HEK293 (cell line): ENCODE measurements around the gene NDUFA9.

ENCODE experiments used
- CTCF ChIA-PET: fragments of 350-600 bp; formaldehyde crosslinking; extraction: SDS; loops from one replicate; lab custom pipeline; 2021; ENCODE audit warnings: antibody characterized with exemption; lab: Yijun Ruan, JAX
- POLR2A ChIA-PET: fragments of 300-600 bp; formaldehyde crosslinking; extraction: SDS; loops from one replicate; lab custom pipeline; 2020; ENCODE audit warnings: antibody characterized with exemption, inconsistent platforms; lab: Yijun Ruan, JAX
- H3K27ac ChIP-seq: fragments of 200-500 bp; sonication (Bioruptor generic); 2 replicates; pipeline ENCODE4 v1.5.1; 2014; ENCODE audit warnings: low read depth, low read length, control low read depth, inconsistent platforms; ENCODE audit errors: extremely low read depth
- H3K36me3 ChIP-seq, 2 experiments: fragments of 200-500 bp in 1 of 2; sonication (Bioruptor generic) in 1 of 2; 1 replicate in 1 of 2; 2 replicates in 1 of 2; pipeline ENCODE4 v1.5.1; 2014 to 2017; ENCODE audit warnings: inconsistent platforms in 2 of 2, low read length in 2 of 2; ENCODE audit not compliant: control insufficient read depth in 2 of 2, insufficient read depth in 1 of 2
- H3K4me1 ChIP-seq: fragments of 200-500 bp; sonication (Bioruptor generic); 2 replicates; pipeline ENCODE4 v1.5.1; 2014; ENCODE audit warnings: mild to moderate bottlenecking, low read length, inconsistent platforms; ENCODE audit not compliant: control insufficient read depth, insufficient read depth
- H3K4me3 ChIP-seq: 2 replicates; pipeline ENCODE4 v1.5.1; 2011; ENCODE audit warnings: low read depth, mild to moderate bottlenecking, control low read depth, low read length, moderate library complexity
- H3K9me3 ChIP-seq: fragments of 200-500 bp; sonication (Bioruptor generic); 2 replicates; pipeline ENCODE4 v1.5.1; 2014; ENCODE audit warnings: low read depth, low read length, inconsistent platforms; ENCODE audit not compliant: control insufficient read depth, insufficient read depth
- GFI1B ChIP-seq: fragments of 450-650 bp; formaldehyde crosslinking; IDR thresholded peaks from 2 replicates; pipeline ENCODE4 v1.5.1; 2016; ENCODE audit warnings: missing biosample characterization, missing genetic modification characterization
- GLI2 ChIP-seq: fragments of 450-650 bp; formaldehyde crosslinking; IDR thresholded peaks from 2 replicates; pipeline ENCODE4; 2017; ENCODE audit warnings: missing biosample characterization, missing genetic modification characterization, low read depth, borderline replicate concordance
- SCRT2 ChIP-seq: fragments of 450-650 bp; formaldehyde crosslinking; IDR thresholded peaks from 2 replicates; pipeline ENCODE4 v1.5.1; 2016; ENCODE audit warnings: missing biosample characterization, missing genetic modification characterization
- ZBTB21 ChIP-seq: fragments of 450-650 bp; formaldehyde crosslinking; IDR thresholded peaks from 2 replicates; pipeline ENCODE4 v1.5.1; 2017; ENCODE audit warnings: missing biosample characterization, missing genetic modification characterization
- ZNF169 ChIP-seq: fragments of 450-650 bp; formaldehyde crosslinking; IDR thresholded peaks from 2 replicates; pipeline ENCODE4 v1.5.1; 2016; ENCODE audit warnings: missing biosample characterization, missing genetic modification characterization
- ZNF19 ChIP-seq: fragments of 450-650 bp; formaldehyde crosslinking; IDR thresholded peaks from 2 replicates; pipeline ENCODE4; 2016; ENCODE audit warnings: missing biosample characterization, missing genetic modification characterization, low read depth
- ZNF221 ChIP-seq: fragments of 450-650 bp; formaldehyde crosslinking; IDR thresholded peaks from 2 replicates; pipeline ENCODE4 v1.5.1; 2017; ENCODE audit warnings: missing biosample characterization, missing genetic modification characterization, borderline replicate concordance
- ZNF404 ChIP-seq: fragments of 450-650 bp; formaldehyde crosslinking; IDR thresholded peaks from 2 replicates; pipeline ENCODE4 v1.5.1; 2017; ENCODE audit warnings: missing biosample characterization, missing genetic modification characterization
- ZNF433 ChIP-seq: fragments of 450-650 bp; formaldehyde crosslinking; IDR thresholded peaks from 2 replicates; pipeline ENCODE4 v1.5.1; 2016; ENCODE audit warnings: missing biosample characterization, missing genetic modification characterization, low read depth
- ZNF48 ChIP-seq: fragments of 450-650 bp; formaldehyde crosslinking; IDR thresholded peaks from 2 replicates; pipeline ENCODE4 v1.5.1; 2016; ENCODE audit warnings: missing biosample characterization, missing genetic modification characterization
- ZNF521 ChIP-seq: fragments of 450-650 bp; formaldehyde crosslinking; IDR thresholded peaks from 2 replicates; pipeline ENCODE4 v1.5.1; 2017; ENCODE audit warnings: missing biosample characterization, mild to moderate bottlenecking, missing genetic modification characterization
- ZNF560 ChIP-seq: fragments of 450-650 bp; formaldehyde crosslinking; IDR thresholded peaks from 2 replicates; pipeline ENCODE4 v1.5.1; 2017; ENCODE audit warnings: missing biosample characterization, missing genetic modification characterization, borderline replicate concordance
- ZNF610 ChIP-seq: fragments of 450-650 bp; formaldehyde crosslinking; IDR thresholded peaks from 2 replicates; pipeline ENCODE4 v1.5.1; 2016; ENCODE audit warnings: missing biosample characterization, missing genetic modification characterization, borderline replicate concordance
- ZNF629 ChIP-seq: fragments of 450-650 bp; formaldehyde crosslinking; IDR thresholded peaks from 2 replicates; pipeline ENCODE4 v1.5.1; 2017; ENCODE audit warnings: missing biosample characterization, missing genetic modification characterization
- ZNF658 ChIP-seq: fragments of 450-650 bp; formaldehyde crosslinking; IDR thresholded peaks from 2 replicates; pipeline ENCODE4; 2016; ENCODE audit warnings: missing biosample characterization, missing genetic modification characterization
- ZNF76 ChIP-seq: fragments of 450-650 bp; formaldehyde crosslinking; IDR thresholded peaks from 2 replicates; pipeline ENCODE4; 2016; ENCODE audit warnings: low read depth, missing biosample characterization, missing genetic modification characterization, borderline replicate concordance
- ZNF777 ChIP-seq: fragments of 450-650 bp; formaldehyde crosslinking; IDR thresholded peaks from 2 replicates; pipeline ENCODE4 v1.5.1; 2017; ENCODE audit warnings: missing biosample characterization, missing genetic modification characterization, borderline replicate concordance
- ZNF843 ChIP-seq: fragments of 450-650 bp; formaldehyde crosslinking; IDR thresholded peaks from 2 replicates; pipeline ENCODE4 v1.5.1; 2016; ENCODE audit warnings: missing biosample characterization, missing genetic modification characterization
- ZSCAN30 ChIP-seq: fragments of 450-650 bp; IDR thresholded peaks from 2 replicates; pipeline ENCODE4 v1.5.1; 2018; ENCODE audit warnings: missing biosample characterization, mild to moderate bottlenecking, missing genetic modification characterization, moderate library complexity
- TF ChIP-seq, protein P1 (sequence below): fragments of 450-650 bp; formaldehyde crosslinking; IDR thresholded peaks from 2 replicates; pipeline ENCODE4 v1.5.1; 2016; ENCODE audit warnings: missing biosample characterization, missing genetic modification characterization
- TF ChIP-seq, protein P2 (sequence below): fragments of 450-650 bp; formaldehyde crosslinking; IDR thresholded peaks from 2 replicates; pipeline ENCODE4 v1.5.1; 2016; ENCODE audit warnings: missing biosample characterization, missing genetic modification characterization

NDUFA9 gene

DNA sequence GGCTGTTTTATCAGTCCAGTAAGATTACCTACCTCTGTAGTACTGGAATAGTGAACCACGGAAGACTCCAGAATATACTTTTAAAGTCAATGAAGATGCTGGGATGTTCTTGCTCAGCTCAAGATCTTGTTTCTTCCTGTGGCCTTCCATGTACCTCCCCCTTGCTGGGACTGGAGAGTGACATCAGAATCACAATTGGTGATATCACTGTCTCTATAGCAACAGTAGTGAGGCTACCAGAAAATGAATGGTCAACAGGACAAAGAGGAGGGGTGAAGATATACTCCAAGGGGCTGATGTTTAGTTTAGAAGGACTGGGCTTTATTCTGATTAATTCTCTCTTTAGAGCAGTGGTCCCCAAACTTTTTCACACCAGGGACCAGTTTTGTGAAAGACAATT is 3.9 kb upstream of the NDUFA9 start:
- POLR2A ChIA-PET, result no interaction called here
- Histone ChIP-seq H3K36me3 (no peaks in the 10 kb centered on the region), H3K9me3 (no peaks in the 10 kb centered on the region), H3K4me3 (no peak overlapping the region), H3K4me1 (no peaks in the 10 kb centered on the region), H3K27ac (no peak overlapping the region)
- CTCF ChIA-PET, result no interaction called here
- no peak for TF ChIP-seq ZNF19 (tag by site-specific recombination)
- no peak for TF ChIP-seq ZNF221 (tag by site-specific recombination)
- TF ChIP-seq GLI2 (tag by site-specific recombination), result no peak
- no peak for TF ChIP-seq ZNF610 (tag by site-specific recombination)
- 0 out of 2 replicates have a peak, but pooled peaks have one; percentile 10 for TF ChIP-seq SCRT2 (tag by site-specific recombination)
- TF ChIP-seq ZSCAN30 (tag by site-specific recombination), result no peak
- no peak for TF ChIP-seq ZNF658
- TF ChIP-seq GFI1B (tag by site-specific recombination), result no peak
- TF ChIP-seq ZBTB21 (tag by site-specific recombination), result peak; percentile 58; the same call in 1 of the 2 replicates
- peak; percentile 60 for TF ChIP-seq ZNF629 (tag by site-specific recombination)
- no peak for TF ChIP-seq ZNF48 (tag by site-specific recombination)
- no peak for TF ChIP-seq ZNF843 (tag by site-specific recombination)
- no peak for TF ChIP-seq ZNF76

DNA sequence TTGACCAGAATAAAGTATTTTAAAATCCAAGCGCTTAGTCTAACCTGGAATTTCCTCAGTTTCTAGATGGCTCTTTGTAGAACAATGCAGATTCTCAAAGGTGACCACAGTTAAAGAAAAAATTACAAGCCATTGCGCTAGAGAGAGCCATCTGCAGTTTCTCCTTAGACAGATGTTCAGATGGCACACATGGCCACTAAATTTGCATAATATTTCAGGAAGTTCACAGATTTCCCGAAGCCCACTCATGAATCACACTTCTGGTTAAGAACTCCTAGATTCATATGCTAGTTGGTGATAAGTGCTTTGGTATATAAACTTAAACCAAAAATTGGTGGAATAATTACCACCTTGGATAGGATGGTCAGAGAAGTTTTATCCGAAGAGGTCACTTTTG is 812 bp upstream of the NDUFA9 start:
- H3K4me3 ChIP-seq, result peak overlapping the region; percentile 80
- peaks cover 18% of the 10 kb centered on the region for H3K4me1 ChIP-seq
- H3K36me3 ChIP-seq, result no peaks in the 10 kb centered on the region
- TF ChIP-seq ZNF777 (tag by site-specific recombination) (no peak), ZNF433 (no peak), ZNF560 (no peak), ZNF521 (tag by site-specific recombination) (no peak), ZNF404 (tag by site-specific recombination) (no peak), ZNF169 (tag by site-specific recombination) (no peak)
- TF ChIP-seq, protein P1, sequence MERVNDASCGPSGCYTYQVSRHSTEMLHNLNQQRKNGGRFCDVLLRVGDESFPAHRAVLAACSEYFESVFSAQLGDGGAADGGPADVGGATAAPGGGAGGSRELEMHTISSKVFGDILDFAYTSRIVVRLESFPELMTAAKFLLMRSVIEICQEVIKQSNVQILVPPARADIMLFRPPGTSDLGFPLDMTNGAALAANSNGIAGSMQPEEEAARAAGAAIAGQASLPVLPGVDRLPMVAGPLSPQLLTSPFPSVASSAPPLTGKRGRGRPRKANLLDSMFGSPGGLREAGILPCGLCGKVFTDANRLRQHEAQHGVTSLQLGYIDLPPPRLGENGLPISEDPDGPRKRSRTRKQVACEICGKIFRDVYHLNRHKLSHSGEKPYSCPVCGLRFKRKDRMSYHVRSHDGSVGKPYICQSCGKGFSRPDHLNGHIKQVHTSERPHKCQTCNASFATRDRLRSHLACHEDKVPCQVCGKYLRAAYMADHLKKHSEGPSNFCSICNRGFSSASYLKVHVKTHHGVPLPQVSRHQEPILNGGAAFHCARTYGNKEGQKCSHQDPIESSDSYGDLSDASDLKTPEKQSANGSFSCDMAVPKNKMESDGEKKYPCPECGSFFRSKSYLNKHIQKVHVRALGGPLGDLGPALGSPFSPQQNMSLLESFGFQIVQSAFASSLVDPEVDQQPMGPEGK (tag by site-specific recombination), result no peak
- TF ChIP-seq, protein P2, sequence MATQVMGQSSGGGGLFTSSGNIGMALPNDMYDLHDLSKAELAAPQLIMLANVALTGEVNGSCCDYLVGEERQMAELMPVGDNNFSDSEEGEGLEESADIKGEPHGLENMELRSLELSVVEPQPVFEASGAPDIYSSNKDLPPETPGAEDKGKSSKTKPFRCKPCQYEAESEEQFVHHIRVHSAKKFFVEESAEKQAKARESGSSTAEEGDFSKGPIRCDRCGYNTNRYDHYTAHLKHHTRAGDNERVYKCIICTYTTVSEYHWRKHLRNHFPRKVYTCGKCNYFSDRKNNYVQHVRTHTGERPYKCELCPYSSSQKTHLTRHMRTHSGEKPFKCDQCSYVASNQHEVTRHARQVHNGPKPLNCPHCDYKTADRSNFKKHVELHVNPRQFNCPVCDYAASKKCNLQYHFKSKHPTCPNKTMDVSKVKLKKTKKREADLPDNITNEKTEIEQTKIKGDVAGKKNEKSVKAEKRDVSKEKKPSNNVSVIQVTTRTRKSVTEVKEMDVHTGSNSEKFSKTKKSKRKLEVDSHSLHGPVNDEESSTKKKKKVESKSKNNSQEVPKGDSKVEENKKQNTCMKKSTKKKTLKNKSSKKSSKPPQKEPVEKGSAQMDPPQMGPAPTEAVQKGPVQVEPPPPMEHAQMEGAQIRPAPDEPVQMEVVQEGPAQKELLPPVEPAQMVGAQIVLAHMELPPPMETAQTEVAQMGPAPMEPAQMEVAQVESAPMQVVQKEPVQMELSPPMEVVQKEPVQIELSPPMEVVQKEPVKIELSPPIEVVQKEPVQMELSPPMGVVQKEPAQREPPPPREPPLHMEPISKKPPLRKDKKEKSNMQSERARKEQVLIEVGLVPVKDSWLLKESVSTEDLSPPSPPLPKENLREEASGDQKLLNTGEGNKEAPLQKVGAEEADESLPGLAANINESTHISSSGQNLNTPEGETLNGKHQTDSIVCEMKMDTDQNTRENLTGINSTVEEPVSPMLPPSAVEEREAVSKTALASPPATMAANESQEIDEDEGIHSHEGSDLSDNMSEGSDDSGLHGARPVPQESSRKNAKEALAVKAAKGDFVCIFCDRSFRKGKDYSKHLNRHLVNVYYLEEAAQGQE (tag by site-specific recombination), result no peak
- peak overlapping the region; percentile 79 for H3K27ac ChIP-seq
- CTCF ChIA-PET, result interaction anchor here (0.7 to 0.8 kb wide), 2 partner anchors 209 to 1382 kb away, joined by 3 read pairs; no protein-coding TSS in a partner anchor
- POLR2A ChIA-PET, result interaction anchor here (1.5 kb wide), 2 partner anchors 16 to 43 kb away, joined by 5 to 8 read pairs; no protein-coding TSS in a partner anchor
- no peaks in the 10 kb centered on the region for H3K9me3 ChIP-seq
